ENCODE results near the gene NLGN4Y. TPM values are rescaled to one million over a fixed set of nuclear protein-coding genes. Genes with fewer than 3 reads are reported as not detected.

The NLGN4Y gene
- total and polyA plus RNA-seq, 10 of the 15 experiments (the other 5 are each of a cell fraction or from before 2014, with no cell fraction given): not detected

DNA sequence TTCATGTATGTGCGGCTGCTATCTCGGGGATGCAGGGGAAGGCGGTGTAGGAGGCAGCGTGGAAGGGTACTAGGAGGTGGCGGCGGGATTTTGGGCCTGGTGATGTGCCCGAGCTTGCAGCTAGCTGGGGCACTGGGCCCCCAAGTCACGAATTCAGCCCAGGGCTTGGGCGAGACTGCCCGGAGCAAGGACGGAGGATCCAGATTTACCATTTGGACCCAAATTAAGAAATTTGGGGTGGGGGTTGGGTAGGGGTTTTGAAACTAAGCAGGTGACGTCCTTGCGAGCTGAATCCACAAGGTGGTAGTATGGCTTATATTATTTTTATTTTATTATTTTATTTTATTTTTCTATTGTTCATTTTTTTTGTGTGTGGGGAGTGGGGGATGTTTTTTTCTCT is 986 bp downstream of the NLGN4Y start:
- FAIRE-seq (no peak), DNase-seq (ENCODE audit: low read depth, low spot score) (no peak), ATAC-seq (no peak)
- no peaks in the 10 kb centered on the region for H3K79me2 ChIP-seq (ENCODE audit: control insufficient read depth, insufficient read depth, low read length)
- no peak overlapping the region for H3K27ac ChIP-seq (ENCODE audit: control insufficient read depth, insufficient read depth)
- no peak overlapping the region for H3K4me3 ChIP-seq
- no peaks in the 10 kb centered on the region for H3K9me3 ChIP-seq (replicated peaks; ENCODE audit: control insufficient read depth, insufficient read depth, low read length)
- H3K9ac ChIP-seq (ENCODE audit: control insufficient read depth, insufficient read depth, low read length): no peak overlapping the region
- H2AFZ ChIP-seq (ENCODE audit: control insufficient read depth, low read depth, low read length): no peak overlapping the region
- in situ Hi-C loops (cut with MboI): no loop called here
- H3K4me1 ChIP-seq (ENCODE audit: control insufficient read depth, insufficient read depth, low read length): no peaks in the 10 kb centered on the region
- CTCF ChIA-PET: no interaction called here
- no peaks in the 10 kb centered on the region for H3K36me3 ChIP-seq (ENCODE audit: control insufficient read depth in 2 of 2, insufficient read depth in 2 of 2, low read length in 1 of 2)
- RAD21 ChIA-PET (ENCODE audit: unreplicated experiment): no interaction called here
- WGBS (ENCODE audit: insufficient coverage, insufficient replicate concordance, low lambda C conversion rate, missing lambda C conversion rate): no CpG with 5 or more reads among the region's 13 CpGs
- H3K27me3 ChIP-seq (replicated peaks in 1 of 2; ENCODE audit: control insufficient read depth in 2 of 2, insufficient read depth in 2 of 2, low read length in 1 of 2): no peaks in the 10 kb centered on the region
- no TSS peak for BruUV-seq (replicated peaks)
- SMC1A ChIA-PET (ENCODE audit: uncharacterized antibody, unreplicated experiment): no interaction called here
- no peaks in the 10 kb centered on the region for H4K20me1 ChIP-seq (ENCODE audit: control insufficient read depth, insufficient read depth)
- TF ChIP-seq, protein P1, sequence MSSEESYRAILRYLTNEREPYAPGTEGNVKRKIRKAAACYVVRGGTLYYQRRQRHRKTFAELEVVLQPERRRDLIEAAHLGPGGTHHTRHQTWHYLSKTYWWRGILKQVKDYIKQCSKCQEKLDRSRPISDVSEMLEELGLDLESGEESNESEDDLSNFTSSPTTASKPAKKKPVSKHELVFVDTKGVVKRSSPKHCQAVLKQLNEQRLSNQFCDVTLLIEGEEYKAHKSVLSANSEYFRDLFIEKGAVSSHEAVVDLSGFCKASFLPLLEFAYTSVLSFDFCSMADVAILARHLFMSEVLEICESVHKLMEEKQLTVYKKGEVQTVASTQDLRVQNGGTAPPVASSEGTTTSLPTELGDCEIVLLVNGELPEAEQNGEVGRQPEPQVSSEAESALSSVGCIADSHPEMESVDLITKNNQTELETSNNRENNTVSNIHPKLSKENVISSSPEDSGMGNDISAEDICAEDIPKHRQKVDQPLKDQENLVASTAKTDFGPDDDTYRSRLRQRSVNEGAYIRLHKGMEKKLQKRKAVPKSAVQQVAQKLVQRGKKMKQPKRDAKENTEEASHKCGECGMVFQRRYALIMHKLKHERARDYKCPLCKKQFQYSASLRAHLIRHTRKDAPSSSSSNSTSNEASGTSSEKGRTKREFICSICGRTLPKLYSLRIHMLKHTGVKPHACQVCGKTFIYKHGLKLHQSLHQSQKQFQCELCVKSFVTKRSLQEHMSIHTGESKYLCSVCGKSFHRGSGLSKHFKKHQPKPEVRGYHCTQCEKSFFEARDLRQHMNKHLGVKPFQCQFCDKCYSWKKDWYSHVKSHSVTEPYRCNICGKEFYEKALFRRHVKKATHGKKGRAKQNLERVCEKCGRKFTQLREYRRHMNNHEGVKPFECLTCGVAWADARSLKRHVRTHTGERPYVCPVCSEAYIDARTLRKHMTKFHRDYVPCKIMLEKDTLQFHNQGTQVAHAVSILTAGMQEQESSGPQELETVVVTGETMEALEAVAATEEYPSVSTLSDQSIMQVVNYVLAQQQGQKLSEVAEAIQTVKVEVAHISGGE (CRISPR knock-in tag; IDR thresholded peaks at IDR 0.05): no peak
- TF ChIP-seq IKZF1 (conservative IDR thresholded peaks at IDR 0.05) (no peak), TCF7 (IDR thresholded peaks at IDR 0.05; ENCODE audit: borderline replicate concordance) (no peak), PML (IDR thresholded peaks at IDR 0.05; ENCODE audit: low read length) (no peak), STAT1 (conservative IDR thresholded peaks at IDR 0.05) (no peak), ETV6 (conservative IDR thresholded peaks at IDR 0.05 in 1 of 2, IDR thresholded peaks at IDR 0.05 in 1 of 2; ENCODE audit: borderline replicate concordance in 1 of 2, low read depth in 1 of 2) (no peak), E4F1 (IDR thresholded peaks at IDR 0.05; ENCODE audit: borderline replicate concordance, partially characterized antibody) (no peak), YBX1 (IDR thresholded peaks at IDR 0.05) (no peak), JUNB (IDR thresholded peaks at IDR 0.05) (no peak), ZNF622 (IDR thresholded peaks at IDR 0.05) (no peak), BCLAF1 (IDR thresholded peaks at IDR 0.05) (no peak)
- TF ChIP-seq, protein P2, sequence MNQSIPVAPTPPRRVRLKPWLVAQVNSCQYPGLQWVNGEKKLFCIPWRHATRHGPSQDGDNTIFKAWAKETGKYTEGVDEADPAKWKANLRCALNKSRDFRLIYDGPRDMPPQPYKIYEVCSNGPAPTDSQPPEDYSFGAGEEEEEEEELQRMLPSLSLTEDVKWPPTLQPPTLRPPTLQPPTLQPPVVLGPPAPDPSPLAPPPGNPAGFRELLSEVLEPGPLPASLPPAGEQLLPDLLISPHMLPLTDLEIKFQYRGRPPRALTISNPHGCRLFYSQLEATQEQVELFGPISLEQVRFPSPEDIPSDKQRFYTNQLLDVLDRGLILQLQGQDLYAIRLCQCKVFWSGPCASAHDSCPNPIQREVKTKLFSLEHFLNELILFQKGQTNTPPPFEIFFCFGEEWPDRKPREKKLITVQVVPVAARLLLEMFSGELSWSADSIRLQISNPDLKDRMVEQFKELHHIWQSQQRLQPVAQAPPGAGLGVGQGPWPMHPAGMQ (IDR thresholded peaks at IDR 0.05; ENCODE audit: borderline replicate concordance): no peak
- TF ChIP-seq, protein P3, sequence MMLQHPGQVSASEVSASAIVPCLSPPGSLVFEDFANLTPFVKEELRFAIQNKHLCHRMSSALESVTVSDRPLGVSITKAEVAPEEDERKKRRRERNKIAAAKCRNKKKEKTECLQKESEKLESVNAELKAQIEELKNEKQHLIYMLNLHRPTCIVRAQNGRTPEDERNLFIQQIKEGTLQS (IDR thresholded peaks at IDR 0.05; ENCODE audit: borderline replicate concordance, extremely low read depth, low read depth, low read length): no peak
- intact Hi-C loops (cut with micrococcal nuclease; ENCODE audit: unreplicated experiment): no loop called here
- POLR2A ChIA-PET: no interaction called here
- H3K4me2 ChIP-seq (ENCODE audit: control insufficient read depth, insufficient read depth): no peak overlapping the region

Measured in GM12878 (cell line).